ENCODE results near the gene RNF31.

RNF31 gene

GRCh38 chr14:24160850-24161804 is 13.8 kb downstream of the RNF31 start, which contains the start of gene IRF9:
IRF9 (plus strand) TSS chr14:24161265; CDS start chr14:24162145, 880 bp downstream.
- DNase-seq, result peak; percentile 95 to 98

GRCh38 chr14:24162093-24162492 is 14.8 kb downstream of the RNF31 start:
- no peak for DNase-seq

GRCh38 chr14:24164518-24164991 is 17.3 kb downstream of the RNF31 start:
- no peak for DNase-seq

GRCh38 chr14:24165785-24166184 is 18.5 kb downstream of the RNF31 start:
- DNase-seq, result no peak

GRCh38 chr14:24167469-24168114 is 20.3 kb downstream of the RNF31 start:
- DNase-seq, result no peak

- DNase-seq, result peak; percentile 67 to 86
Measured at GRCh38 chr14:24171422-24172260, 24.3 kb downstream of the RNF31 start, which contains the start of gene REC8. REC8 (plus strand) TSS chr14:24172080; CDS start chr14:24172553, 473 bp downstream.

GRCh38 chr14:24172261-24172860 is 25.1 kb downstream of the RNF31 start:
- no peak for DNase-seq

- DNase-seq, result no peak
Measured at GRCh38 chr14:24172871-24173281, 25.6 kb downstream of the RNF31 start.

- DNase-seq, result no peak
Measured at GRCh38 chr14:24176599-24176998, 29.3 kb downstream of the RNF31 start.

- no peak for DNase-seq
Measured at GRCh38 chr14:24177041-24177825, 29.9 kb downstream of the RNF31 start.

GRCh38 chr14:24177891-24178290 is 30.6 kb downstream of the RNF31 start:
- DNase-seq, result no peak

- no peak for DNase-seq
Measured at GRCh38 chr14:24178399-24179178, 31.3 kb downstream of the RNF31 start.

- DNase-seq, result no peak
Measured at GRCh38 chr14:24179294-24179960, 32.1 kb downstream of the RNF31 start.

- DNase-seq, result no peak
Measured at GRCh38 chr14:24179961-24180796, 32.9 kb downstream of the RNF31 start.

- DNase-seq, result no peak
Measured at GRCh38 chr14:24181371-24182077, 34.2 kb downstream of the RNF31 start.

- DNase-seq, result no peak
Measured at GRCh38 chr14:24182110-24182882, 35.0 kb downstream of the RNF31 start.

GRCh38 chr14:24183014-24183481 is 35.8 kb downstream of the RNF31 start:
- DNase-seq, result no peak
